Activated T-cell treated with anti-CD3 and anti-CD28 coated beads for 4 hours (primary cell): ENCODE results near the gene ANKRD6.

Experiments used
- DNase-seq: peaks from one replicate; pipeline ENCODE4 v3.0.0-alpha.2; 2020

ANKRD6 gene

DNA sequence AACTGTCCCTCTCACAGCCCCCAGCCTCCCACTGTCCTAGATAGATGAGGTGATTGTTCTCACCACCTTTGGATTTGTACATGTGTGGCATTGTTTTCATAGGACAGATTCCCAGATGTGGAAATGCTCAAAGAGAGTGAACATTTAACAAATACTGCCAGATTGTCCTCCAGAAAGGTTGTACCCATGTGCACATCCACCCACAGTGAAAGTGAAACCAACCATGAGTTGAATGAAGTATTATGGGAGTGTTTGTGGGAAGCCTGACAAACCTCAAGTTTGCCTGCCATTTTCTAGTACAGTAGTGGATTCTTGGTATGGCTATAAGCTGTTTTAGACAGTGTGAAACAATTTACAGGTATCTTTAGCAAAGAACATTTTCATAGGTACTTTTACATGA is 42.7 kb downstream of the ANKRD6 start:
- no peak for DNase-seq

- no peak for DNase-seq
Measured at GRCh38 chr6:89479897-89480296, 46.9 kb downstream of the ANKRD6 start.

- DNase-seq: no peak
Measured at GRCh38 chr6:89481695-89482094, 48.7 kb downstream of the ANKRD6 start.

DNA sequence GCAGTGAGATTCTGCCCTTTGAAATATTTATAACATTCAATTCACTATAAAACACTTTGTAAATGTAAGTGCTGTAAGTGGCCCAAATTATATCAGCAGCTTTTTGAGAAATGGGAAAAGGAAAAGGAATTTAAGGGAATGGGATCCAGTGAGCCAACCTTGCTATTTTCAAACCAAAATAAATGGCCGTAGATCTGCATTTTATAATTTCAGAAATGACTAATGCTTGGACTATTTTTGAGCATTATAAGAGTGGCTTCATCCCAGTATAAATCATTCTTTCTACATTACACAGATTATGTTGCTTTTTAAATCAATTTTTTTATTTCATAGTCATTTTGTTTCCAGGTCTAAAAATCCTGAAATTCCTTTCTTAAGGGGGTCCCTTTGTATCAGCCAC is 49.2 kb downstream of the ANKRD6 start:
- DNase-seq: no peak

GRCh38 chr6:89483111-89483720 is 50.3 kb downstream of the ANKRD6 start:
- no peak for DNase-seq

DNA sequence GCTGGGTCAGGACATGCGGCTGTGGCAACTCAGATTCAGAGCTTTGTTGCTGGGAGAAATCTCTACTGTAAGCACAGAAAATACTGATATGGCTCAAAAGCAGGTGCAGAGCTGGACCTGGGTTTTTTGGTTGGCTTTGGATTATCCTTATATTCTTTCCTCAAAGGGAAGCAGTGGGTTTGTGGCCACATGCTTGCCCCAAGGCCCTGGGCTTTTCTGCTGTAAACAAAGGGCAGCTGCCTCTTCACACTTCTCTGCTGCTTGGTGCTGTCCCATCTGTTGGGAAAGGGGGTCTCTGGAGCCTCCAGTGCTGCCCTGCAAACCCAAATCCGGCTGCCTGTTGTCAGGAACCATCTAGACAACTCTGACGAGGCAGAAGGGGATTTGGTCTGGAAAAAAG is 52.4 kb downstream of the ANKRD6 start:
- no peak for DNase-seq

DNA sequence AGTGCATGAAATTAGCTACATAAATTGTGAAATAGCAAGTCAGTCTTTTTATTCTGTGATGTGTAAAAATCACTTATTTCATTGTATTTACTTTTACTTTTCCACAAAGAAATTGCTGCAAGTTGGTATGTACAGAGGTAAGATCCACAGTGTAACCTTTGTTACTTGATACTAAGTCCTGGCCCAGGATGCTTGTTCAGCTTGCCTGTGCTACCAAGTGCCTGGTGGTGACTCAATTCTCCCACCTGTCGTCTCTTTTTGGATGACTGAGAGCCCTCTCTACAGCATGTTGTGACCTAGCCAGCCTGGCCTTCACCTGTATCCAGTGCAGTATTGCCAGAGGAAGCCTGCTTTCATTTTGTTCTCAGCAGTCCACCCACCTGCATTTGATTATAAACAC is 54.9 kb downstream of the ANKRD6 start:
- DNase-seq: no peak

DNA sequence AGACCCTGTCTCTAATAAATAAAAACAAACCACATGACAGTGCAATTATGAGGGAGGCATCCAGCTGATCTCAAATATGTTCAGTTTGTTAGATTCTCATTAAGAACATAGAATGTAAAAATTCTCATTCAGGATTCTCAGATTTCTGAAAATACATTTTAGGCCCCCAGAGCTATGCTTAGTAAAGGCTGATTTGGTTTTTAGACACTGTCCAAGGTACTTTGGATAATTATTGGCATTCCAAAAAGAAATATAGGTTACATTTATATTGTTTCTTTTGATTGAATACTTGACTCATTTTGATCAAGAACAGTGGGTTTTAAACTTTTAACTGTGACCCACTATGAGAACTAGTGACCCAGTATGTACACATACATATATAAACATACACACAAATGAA is 55.5 kb downstream of the ANKRD6 start:
- no peak for DNase-seq

- no peak for DNase-seq
Measured at GRCh38 chr6:89489078-89489477, 56.1 kb downstream of the ANKRD6 start.

GRCh38 chr6:89492025-89492640 is 59.2 kb downstream of the ANKRD6 start:
- no peak for DNase-seq

- no peak for DNase-seq
Measured at GRCh38 chr6:89494131-89494793, 61.3 kb downstream of the ANKRD6 start.

GRCh38 chr6:89495961-89496535 is 63.1 kb downstream of the ANKRD6 start:
- no peak for DNase-seq

- no peak for DNase-seq
Measured at GRCh38 chr6:89500611-89501010, 67.7 kb downstream of the ANKRD6 start.

- no peak for DNase-seq
Measured at GRCh38 chr6:89501222-89501621, 68.3 kb downstream of the ANKRD6 start.

- DNase-seq: no peak
Measured at GRCh38 chr6:89501753-89502152, 68.8 kb downstream of the ANKRD6 start.

DNA sequence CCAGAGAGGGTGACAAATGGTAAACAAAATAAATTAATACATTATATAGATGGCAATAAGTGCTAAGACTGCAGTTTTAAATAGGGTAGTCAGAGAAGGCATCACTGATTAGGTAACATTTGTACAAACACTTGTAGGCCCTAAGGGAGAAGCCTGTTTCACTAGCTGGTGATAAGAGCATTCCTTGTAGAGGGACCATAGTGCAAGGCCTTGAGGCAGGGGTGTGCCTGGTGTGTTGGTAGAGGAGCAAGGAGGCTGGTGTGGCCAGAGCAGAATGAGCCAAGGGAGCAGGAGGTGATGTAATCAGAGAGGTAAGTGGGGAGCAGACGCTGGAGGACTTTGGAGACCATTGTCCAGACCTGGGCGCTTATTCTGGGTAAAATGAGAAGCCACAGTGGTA is 70.7 kb downstream of the ANKRD6 start:
- DNase-seq: no peak

DNA sequence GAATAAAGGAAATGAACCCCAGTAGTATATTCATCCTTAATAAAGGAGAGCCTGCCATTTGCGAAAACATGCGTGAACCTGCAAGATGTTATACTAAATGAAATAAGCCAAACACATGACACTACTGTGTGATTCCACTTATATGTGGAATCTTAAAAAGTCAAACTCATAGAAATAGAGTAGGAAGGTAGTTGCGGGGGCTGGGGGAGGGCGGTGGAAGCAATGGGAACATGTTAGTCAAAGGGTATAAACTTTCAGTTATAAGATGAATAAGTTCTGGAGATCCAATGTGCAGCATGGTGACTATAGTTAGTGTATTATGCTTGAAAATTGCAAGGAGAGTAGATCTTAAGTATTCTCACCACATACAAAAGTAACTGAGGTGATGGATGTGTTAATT is 72.9 kb downstream of the ANKRD6 start:
- DNase-seq: no peak

DNA sequence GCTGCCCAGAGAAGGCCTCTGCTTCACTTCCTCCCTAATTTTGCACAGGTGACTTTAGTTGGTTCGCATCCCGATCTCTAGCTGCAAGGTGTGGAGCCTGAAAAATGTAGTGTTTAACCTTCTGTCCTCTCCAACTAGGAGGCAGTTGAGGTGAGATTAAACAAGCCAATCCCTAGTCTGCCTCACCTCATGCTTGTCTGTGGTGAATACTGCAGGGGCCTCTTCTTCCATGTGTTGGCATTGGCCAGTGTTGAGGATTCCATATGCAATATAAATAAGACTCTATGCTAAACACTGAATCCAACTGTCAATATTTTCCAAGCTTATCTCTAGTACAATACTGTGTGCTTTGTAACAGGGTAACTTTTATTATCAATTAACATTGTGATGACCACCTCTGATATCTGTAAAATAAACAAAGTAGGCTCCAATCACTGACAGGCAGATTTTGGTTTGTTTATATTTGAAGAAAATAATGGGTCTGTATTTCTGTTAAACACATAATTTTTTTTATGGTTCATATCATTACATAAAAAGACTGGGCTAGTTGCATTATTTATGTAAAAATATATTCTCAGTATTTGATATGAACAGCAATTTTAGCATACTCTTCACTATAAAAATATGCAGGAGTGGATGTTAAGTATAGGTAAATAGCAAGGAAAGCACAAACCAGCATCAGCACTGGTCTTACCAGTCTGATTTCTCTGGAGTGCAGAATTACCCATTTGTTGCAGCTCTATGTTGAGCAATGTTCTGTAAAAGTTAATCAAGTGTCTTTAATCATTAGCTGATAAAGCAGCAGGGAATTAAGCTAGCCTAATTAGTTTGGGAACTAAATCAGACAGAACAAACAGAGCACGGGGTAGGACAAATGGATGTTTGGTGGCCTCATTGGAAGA is 74.0 kb downstream of the ANKRD6 start:
- no peak for DNase-seq

- DNase-seq: no peak
Measured at GRCh38 chr6:89508755-89509563, 76.0 kb downstream of the ANKRD6 start.

DNA sequence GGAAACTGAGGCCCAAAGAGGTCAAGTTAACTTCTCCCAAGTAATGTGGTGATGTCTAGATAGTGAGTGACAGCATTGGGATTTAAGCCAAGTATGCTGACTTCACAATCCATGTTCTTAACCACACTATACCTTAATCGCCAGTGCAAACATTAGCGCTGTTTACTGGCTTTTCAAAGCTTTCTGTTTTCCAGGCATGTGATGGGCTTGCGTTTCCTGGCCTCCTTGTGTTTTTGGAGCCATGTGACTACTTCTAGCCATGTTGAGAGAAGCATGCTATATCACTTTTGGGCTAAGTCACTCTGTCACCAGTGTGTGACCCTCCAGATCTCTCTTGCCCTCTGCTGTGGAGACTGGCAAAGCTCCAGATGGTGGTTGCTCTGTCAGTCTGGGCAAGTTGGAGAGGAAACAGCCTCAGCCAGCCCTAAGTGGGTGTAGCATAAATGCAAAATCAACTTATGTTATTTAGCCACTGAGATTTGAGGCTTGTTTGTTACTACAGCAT is 76.9 kb downstream of the ANKRD6 start:
- no peak for DNase-seq

GRCh38 chr6:89510393-89510792 is 77.4 kb downstream of the ANKRD6 start:
- DNase-seq: no peak
